Embryonic facial prominence (tissue), 1 donor: Measurements from ENCODE around the gene AKR7A2.

ENCODE experiments used
- DNase-seq: peaks from one replicate; pipeline ENCODE4 v3.0.0-alpha.2; 2016; ENCODE audit errors: extremely low spot score

AKR7A2 gene

DNA sequence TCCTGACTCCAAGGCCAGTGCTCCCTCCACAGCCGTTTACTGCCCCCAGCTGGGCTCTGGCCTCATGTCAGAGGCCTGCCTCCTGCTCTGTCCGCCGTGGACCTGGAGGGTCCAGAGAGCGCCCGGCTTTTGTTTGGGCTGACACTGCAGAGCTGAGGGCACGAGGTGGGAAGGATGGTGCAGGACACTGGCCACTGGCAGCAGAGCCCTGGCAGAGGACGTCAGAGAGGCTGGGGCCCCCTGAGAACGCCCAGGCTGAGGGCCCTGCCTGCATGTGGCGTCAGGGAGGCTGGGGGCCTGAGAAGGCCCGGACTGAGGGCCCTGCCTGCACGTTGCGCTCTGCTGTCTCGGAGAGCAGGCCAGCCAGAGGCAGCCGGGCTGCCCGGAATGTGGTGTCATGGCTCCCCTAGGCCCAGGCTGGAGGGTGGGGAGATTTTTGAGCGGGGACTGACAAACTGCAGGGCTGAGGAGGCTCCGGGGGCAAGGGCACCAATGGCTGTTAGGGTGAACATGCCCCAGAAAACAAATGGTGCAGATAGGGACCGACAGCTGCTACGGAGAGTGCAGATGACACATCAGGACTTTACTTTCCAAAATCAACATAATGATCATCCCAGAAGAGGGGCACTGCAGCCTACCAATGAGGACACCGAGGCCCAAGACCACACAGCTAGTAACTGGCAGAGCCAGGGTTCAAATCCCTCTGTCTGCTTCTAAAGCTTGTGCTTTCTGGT lies 31.8 kb upstream of the AKR7A2 start:
- DNase-seq: no peak

GRCh38 chr1:19342894-19343616 lies 31.1 kb upstream of the AKR7A2 start:
- no peak for DNase-seq

- no peak for DNase-seq
Measured at GRCh38 chr1:19342062-19342750, 30.3 kb upstream of the AKR7A2 start.

DNA sequence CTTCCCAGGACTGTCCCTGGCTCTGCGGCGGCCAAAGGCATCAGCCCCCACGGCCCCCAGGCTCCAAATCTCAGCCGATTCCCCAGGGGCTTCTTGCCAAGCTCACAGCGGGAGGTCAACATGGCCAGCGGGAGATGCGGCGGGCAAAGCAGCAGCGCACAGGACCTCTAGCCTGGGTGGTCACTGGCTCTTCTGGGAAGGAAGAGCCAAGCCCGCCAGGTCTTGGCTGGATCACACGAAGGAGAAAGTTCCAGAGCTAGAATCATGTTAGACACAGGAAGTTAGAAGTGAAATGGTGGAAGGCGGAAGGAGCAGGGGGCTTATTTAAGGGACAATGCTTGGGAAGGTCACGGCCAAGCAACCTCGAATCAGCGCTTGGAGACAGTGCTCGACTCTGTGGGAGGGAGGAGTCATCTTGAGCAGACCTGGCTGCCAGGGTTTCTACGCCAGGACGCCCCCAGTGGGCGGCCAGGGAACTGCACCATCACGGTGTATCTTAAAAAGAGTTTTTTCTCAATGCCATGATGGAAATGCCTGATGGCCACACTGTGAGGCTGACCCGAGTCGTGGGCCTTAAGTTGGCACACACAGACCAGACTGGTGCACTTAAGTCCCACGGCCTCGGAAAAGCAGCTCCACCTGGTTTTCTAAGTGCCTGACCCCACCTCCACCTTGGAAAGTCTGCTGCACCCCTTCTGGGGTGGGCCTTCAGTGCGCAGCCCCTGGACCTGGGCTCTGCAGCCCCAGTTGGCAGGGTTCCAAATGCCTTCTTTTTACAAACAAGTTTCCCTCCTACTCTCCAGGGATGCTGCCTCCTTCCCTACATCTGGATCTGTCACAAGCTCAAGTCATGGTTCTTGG lies 29.5 kb upstream of the AKR7A2 start:
- DNase-seq: no peak

- DNase-seq: no peak
Measured at GRCh38 chr1:19340387-19340937, 28.5 kb upstream of the AKR7A2 start.

- no peak for DNase-seq
Measured at GRCh38 chr1:19339214-19339861, 27.4 kb upstream of the AKR7A2 start.

GRCh38 chr1:19338323-19338762 lies 26.4 kb upstream of the AKR7A2 start:
- no peak for DNase-seq

- no peak for DNase-seq
Measured at GRCh38 chr1:19337289-19337688, 25.3 kb upstream of the AKR7A2 start.

DNA sequence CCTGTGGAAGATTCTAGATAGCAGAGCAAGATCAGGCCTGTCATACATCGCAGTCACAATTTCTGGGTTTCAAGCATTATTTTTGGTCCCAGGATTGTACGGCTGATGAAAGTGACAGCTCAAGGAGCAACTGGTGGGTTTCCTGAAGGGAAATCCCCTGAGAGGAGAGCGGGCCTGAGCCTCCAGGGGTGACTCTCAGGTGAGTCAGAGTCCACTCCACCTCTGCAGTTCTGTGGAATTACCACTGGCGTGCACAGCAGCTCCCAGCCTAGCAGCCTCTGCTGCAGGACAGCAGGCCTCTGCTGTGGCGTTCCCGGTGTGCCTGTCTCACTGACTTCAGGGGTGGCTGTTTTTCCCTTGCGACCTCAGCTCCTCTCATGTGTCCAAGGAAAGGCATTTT lies 24.6 kb upstream of the AKR7A2 start:
- DNase-seq: no peak

GRCh38 chr1:19333587-19334354 lies 21.8 kb upstream of the AKR7A2 start:
- no peak for DNase-seq

GRCh38 chr1:19332832-19333231 lies 20.9 kb upstream of the AKR7A2 start:
- DNase-seq: no peak

DNA sequence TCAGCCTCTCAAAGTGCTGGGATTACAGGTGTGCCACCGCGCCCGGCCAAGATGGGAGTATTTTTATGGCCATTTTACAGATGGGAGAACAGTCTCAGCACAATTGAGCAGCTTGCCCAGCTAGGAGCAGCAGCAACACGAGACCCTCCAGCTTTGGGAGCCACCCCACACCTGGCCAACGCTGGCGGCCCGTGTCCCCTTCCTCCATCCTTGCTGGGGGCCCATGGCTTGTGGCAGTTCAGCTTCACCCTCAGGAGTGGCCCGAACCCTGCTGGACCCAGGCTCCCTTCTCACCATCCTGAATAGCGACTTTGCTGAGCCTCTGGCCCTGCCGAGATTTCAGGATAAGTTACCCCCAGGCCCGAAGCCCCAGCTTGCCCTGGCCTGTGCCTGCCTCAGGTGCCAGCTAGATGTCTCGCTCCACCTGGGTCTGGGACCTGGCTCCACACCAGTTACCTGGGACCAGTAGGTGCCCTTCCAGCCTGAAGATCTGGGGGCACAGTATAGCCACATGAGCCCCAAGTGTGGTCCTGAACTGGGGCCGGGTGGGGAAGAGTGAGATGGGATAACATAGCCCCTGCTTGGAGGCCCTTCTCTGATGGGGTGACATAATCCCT lies 19.4 kb upstream of the AKR7A2 start:
- no peak for DNase-seq

DNA sequence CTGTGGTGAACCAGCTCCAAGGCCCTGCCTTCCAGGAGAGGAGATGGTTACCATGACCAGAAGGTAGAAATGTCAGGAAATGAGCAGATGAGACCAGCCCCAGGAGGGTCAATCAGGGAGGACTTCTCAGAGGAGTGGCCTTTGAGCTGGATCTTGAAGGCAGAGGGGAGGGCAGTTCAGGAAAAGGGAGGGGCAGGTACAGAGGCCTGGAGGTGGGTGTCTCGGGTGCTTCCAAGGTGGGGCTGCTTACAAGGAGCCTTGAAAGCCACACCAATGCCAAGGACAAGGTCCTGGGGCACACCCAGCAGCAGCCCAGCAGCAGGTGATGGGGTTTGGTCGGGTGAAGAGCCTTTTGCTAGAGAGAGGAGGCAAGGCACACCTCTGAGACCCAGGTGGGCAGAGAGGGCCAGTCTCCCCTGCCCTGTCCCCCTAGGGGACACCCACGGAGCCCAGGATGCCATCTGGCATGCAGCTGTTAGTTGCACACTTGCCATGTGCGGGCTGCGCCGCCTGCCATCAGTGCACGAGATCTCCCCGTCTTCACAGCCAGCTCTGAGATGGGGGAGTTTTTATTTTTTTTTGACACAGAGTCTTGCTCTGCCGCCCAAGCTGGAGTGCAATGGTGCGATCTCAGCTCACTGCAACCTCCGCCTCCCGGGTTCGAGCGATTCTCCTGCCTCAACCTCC lies 18.6 kb upstream of the AKR7A2 start:
- DNase-seq: no peak

DNA sequence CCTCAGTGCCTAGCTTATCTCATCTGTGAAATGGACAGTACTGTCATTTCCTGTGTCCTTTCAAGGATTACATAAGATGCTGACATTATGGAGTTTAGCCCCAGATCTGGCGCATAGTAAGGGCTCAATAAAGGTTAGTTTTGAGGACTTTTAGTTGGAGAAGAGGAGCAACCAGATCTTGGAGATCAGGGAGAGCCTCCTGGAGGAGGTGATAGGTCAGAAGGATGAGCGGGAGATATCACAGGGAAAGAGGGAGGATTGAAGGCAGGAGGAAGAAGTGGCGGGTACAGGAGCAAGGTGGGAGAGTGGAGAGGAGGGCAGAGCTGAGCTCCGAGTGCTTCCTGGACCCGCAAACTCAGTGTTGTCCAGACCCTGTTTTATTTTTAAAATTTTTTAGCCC lies 17.7 kb upstream of the AKR7A2 start:
- no peak for DNase-seq

GRCh38 chr1:19329188-19329587 lies 17.2 kb upstream of the AKR7A2 start:
- DNase-seq: no peak

DNA sequence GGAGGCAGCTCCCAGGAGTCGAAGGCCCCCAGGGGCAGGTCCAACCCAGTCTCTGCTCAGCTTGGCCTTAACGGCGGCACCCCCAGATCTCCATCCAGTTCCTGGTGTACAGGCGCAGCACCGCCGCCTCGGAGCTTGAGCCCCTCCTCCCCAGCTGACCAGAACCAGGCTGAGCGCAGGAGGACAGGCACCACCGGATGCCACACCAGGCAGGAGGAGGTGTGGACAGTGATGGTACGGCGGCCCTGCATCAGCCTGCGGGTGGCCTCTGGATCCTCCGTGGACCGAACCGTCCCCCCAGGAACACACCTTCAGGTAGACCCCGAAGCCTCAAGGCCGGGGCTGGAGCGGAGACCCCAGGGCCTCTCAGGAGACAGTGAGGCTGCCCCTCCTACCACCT lies 16.5 kb upstream of the AKR7A2 start:
- no peak for DNase-seq

GRCh38 chr1:19327736-19328135 lies 15.8 kb upstream of the AKR7A2 start:
- no peak for DNase-seq

GRCh38 chr1:19327301-19327700 lies 15.4 kb upstream of the AKR7A2 start:
- no peak for DNase-seq

GRCh38 chr1:19326748-19327065 lies 14.8 kb upstream of the AKR7A2 start:
- no peak for DNase-seq
